Mucosa of rectum (tissue), 2 donors: ENCODE data around the gene NLGN4X.

Experiments
- H3K27ac ChIP-seq, 2 donors: one replicate each; pipeline ENCODE4 v1.7.0; 2013; ENCODE audit warnings: inconsistent platforms in 2 of 2, low read depth in 2 of 2, low read length in 2 of 2
- H3K27me3 ChIP-seq, 2 donors: one replicate each; pipeline ENCODE4 v1.7.0; 2013; ENCODE audit warnings: low read length in 2 of 2; ENCODE audit not compliant: control insufficient read depth in 2 of 2, insufficient read depth in 2 of 2
- H3K36me3 ChIP-seq, 2 donors: one replicate each; pipeline ENCODE4 v1.7.0; 2013; ENCODE audit warnings: low read length in 2 of 2; ENCODE audit not compliant: control insufficient read depth in 2 of 2, insufficient read depth in 2 of 2
- H3K4me1 ChIP-seq, 2 donors: one replicate each; pipeline ENCODE4 v1.7.0; 2013; ENCODE audit warnings: low read length in 2 of 2, mild to moderate bottlenecking in 1 of 2; ENCODE audit not compliant: control insufficient read depth in 2 of 2, insufficient read depth in 2 of 2
- H3K4me3 ChIP-seq, 2 donors: one replicate each; pipeline ENCODE4 v1.7.0; 2013; ENCODE audit warnings: low read length in 2 of 2
- H3K9ac ChIP-seq, 2 donors: one replicate each; pipeline ENCODE4 v1.7.0; 2013; ENCODE audit warnings: low read length in 2 of 2, low read depth in 1 of 2, mild to moderate bottlenecking in 1 of 2
- H3K9me3 ChIP-seq, 2 donors: one replicate each; pipeline ENCODE4 v1.7.0; 2013; ENCODE audit warnings: low read length in 2 of 2; ENCODE audit not compliant: control insufficient read depth in 2 of 2
- donor health status: healthy.
- donor health status: Normal muscosa, but diverticular disease.

Gene NLGN4X

DNA sequence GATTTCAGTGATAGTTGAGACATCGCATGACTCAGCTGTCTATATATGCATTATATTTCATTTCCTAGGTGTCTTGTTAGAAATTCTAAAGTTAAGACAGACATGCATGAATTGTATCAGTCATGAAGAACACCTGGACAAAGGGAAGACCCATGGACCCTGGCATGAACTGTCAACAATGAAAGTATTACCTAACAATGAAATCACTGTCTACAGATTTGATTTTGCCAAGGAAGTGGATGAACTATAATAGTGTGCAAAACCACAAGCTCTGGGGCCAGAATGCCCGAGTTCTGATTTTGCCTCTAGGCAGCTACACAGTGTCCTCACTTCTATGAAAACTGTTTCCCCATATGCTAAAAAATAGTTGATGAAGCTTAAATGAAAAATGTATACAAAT lies 386.1 kb downstream of the NLGN4X start:
- Histone ChIP-seq H3K4me1 (no peaks in the 10 kb centered on the region), H3K9me3 (peaks cover 0 to 3% of the 10 kb centered on the region in 2 donors), H3K36me3 (no peaks in the 10 kb centered on the region), H3K27ac (no peak overlapping the region), H3K9ac (no peak overlapping the region), H3K4me3 (no peak overlapping the region), H3K27me3 (no peaks in the 10 kb centered on the region)
